HG03196 (cell line): ENCODE data around the gene FAM200B.

ENCODE experiments used
- ATAC-seq: cut with Tn5 transposase; IDR thresholded peaks from one replicate; pipeline ENCODE4 v1.9.1; 2021; ENCODE audit not compliant: unreplicated experiment

The FAM200B gene

DNA sequence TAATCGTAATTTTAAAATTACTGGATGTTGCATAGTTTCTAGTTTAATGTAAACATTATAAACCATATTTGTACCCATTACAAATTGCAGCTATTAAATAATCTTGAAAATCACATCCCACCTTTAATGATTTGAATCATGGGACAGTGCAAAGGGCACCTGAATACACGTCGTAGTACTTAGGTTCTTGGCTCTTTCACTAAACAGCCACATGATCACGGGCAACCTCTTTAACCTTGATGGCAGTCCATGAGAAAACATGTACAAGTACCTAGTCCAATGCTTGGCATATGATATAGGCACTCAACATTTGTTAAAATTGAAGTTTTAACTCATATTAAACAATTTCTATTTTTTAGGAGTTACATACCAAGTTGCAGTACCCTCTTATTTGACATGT lies 14.6 kb upstream of the FAM200B start:
- no peak for ATAC-seq

DNA sequence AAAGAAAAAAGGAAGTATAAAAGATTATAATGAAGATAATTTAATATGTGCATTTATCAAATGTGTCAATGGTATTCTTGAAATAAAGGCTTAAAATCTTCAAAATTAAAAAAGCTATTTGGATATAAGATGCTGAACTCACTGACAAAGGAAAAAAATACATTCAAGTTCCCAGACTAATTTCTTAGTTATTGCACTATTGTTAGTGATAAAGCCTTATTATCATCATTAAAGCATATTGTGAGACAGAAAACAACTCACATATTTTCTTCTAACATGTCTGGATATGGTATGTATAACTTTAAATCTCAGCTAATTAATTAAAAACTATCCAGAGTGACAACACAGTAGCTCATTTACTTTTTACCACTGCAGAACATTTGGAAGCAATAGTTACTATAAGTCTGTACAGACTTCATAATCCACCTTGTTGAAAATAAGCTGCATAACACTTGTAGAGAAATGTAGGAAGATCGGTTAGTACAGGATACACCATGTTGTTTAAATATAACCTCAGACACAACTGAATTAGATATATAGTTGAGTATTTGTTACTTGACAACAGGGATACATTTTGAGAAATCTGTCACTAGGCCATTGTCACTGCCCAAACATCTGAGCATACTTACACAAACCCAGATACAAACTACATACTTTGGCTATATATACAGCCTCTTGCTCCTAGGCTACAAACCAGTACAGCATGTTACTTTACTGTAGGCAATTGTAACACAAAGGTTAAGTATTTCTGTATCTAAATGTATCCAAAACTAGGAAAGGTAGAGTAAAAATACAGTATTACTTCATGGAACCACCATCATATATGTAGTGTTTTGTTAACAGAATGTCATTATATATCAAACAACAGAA lies 12.8 kb upstream of the FAM200B start:
- no peak for ATAC-seq

DNA sequence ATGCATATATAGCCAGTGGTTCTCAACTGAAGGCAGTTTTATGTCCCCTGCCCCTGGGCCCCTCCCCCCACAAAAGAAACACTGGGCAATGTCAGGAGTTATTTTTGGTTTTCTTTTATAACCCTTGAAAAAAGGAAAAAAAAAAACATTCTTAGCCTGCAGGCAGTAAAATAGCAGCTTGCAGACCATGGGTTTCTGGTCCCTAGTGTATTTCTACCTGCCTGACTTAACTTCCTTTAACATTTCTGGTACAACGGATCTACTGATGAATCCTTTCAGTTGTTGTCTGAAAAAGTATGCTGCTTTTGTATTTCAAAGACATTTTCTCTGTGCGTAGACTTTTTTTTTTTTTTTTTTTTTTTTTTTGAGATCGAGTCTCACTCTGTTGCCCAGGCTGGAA lies 11.1 kb upstream of the FAM200B start:
- no peak for ATAC-seq

DNA sequence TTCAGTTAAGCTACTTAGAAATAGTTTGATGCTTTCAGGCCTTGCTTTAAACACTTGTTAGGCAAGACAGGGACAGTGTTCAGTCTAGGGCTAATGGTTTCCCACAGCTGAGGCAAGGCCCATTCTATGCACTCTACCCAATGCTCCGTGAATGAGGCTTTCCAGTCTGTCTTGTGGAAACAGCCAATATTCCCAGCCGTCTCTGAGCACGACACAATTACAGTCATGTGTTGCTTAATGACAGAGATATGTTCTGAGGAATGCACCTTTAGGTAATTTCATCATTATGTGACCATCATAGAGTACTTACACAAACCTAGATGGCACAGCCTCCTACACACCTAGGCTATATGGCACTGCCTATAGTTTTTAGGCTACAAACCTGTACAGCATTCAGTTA lies 9.5 kb upstream of the FAM200B start:
- ATAC-seq, result no peak

DNA sequence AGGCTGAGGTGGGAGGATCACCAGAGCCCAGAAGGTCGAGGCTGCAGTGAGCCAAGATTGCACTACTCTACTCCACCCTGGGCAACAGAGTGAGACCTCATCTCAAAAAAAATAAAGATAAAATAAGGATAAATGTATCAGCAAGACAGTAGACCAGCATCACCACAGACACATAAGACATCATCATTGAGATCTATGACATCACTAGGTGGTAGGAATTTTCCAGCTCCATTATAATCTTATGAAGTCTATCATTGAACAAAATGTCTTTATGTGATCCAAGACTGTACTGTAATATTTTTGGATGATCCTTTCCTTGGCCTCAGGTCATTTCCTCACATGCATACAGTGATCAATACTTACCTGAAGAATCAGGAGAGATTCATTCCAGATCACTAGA lies 8.3 kb upstream of the FAM200B start:
- ATAC-seq, result no peak

DNA sequence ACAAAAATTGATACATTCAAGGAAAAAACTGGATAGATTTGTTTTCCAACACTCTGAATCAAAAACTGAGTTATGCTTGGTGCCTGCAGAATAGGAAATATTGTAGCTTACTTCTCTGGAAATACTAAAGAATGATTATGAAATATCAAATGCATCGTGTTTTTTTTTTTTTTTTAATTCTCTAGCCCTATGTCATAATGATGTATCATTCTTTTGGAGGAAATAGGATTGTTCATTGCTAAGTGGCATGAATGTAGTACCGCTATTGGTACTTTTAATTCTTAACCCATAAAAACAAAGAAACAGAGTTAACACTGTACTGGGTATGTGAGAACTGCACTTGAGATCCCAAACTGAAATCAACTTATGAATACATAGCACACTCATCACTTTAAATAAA lies 7.6 kb upstream of the FAM200B start:
- no peak for ATAC-seq

DNA sequence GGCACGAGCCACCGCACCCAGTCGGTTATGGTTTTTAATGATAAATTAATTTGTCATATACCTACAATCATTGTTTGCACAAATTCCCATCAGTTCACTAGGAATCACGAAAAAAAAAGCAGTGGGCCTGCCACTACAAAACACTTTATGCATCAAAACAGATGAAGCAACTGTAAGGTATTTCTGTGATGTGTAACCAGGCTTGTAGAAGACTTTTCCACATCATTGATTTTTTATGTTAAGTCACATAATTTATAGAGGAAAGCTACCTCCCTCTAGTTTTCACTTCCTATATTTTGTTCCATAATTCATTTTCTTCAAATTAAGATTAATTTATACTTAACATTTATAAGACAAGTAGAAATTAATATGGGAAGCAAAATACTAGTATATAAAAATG lies 6.7 kb upstream of the FAM200B start:
- no peak for ATAC-seq

DNA sequence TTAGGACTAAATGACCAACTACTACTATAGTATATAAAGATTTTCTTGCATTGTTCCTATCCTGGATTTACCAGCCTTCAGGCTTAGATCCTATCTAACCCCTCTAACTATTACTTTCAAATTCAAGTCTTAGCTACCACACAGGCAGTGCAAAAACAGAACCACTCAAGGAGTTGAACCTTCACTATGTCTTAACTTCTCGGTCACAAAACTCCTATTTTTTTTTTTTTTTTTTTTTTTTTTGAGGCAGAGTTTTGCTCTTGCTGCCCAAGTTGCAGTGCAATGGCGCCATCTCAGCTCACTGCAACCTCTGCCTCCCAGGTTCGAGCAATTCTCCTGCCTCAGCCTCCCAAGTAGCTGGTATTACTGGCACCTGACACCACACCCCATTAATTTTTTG lies 6.3 kb upstream of the FAM200B start:
- no peak for ATAC-seq

DNA sequence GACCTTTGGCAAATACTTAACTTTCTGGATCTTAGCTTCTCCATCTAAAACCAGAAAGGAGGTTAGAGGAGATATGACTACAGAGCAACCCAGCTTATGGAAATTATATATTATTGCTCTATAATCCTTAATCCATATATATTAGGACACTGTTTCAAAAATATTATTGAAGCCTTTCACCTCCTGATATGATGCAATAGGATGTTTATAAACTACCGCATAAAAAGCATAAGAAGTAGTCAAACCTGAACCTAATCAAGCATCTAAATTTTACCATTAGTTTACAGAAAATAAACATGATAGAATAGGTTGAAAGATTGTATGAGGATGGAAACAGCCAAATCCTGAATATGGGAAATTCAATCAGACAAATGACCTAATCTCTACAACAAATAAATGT lies 5.6 kb upstream of the FAM200B start:
- no peak for ATAC-seq

DNA sequence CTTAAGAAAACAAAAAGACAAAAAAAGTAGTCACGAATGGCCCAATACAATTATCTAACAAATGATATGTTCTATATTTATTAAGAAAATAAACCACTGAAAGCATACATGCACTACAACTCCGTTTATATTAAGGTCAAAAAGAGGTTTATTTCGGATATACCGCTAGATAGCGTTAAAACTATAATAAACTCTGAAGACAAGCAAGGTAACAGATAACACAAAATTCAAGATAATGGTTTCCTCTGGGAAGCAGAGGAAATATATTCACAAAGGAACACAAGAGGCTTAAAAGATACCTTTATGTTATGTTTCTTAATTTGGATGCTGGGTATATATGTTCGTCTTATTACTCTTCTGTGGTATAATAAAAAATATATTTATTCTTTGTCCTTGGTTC lies 4.7 kb upstream of the FAM200B start:
- ATAC-seq, result no peak

DNA sequence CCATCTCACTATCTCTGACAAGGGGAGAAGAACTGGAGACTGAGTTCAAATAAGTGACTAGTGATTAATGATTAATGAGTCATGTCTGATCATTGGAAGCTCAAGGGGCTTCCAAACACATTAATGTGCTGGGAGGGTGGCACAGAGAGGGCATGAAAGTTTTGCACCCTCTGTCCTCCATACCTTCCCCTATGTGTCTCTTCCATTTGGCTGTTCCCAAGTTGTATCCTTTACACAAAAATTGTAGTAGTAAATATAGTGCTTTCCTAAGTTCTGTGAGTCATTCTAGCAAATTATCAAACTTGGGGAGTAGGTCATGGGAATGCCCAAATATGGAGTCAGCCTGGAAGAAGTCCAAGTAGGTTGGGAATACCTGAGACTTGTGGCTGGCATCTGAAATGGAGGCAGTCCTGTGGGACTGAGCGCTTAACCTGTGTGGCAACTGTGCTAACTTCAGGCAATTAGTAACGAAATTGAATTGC lies 4.1 kb upstream of the FAM200B start:
- no peak for ATAC-seq

DNA sequence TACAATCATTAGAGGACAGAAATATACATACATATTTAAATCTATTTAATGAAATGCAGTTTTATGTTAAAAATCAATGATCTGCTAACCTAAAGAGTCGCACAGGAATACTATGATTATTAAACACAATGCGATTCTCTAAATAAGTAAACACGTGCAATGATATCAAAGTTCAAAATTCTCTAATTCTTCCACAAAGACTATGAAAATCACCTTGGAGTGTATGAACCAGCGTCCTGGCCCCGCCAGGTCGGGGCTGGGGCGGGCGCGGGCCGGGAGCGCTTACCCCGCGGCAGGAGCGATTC lies 608 bp upstream of the FAM200B start:
- ATAC-seq, result no peak

DNA sequence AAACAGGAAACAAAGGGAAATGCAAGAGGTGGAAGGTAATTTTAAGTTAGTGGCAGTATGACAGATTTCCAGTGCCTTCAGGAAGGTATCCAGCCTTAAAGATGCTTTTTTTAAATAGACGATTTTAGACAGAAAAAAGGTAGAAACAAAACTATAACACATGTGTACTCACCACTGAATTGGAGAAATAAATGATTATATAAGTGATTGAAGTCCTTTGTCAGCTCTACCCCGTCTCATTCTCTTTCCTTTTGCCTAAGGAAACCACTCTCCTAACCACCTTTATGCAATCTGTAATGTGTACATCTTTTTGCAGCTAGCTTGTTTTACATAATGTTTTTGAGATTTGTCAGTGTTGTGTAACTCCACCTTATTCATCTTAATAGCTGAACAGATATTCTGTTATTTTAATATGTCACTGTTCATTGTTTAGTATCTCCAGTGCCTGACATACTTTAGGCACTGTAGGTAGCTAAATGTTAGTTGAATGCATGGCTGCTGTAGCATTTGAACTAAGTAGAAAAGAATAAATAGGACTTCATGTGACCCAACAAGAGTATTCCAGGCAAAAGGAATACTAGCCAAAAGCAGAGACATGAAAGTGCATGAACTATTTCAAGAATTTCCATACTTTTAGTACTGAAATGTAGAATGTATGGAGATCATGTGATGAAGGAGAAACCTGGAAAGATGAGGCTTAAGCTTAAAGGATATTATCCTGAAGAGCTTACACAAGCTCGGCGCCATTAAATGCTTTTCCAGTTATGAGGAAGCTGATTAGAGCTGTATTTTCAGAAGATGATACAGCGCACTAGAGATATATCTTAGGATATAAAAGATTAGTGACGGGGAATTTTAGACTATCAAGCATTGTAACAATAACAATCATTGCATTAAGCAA lies 865 bp downstream of the FAM200B start:
- ATAC-seq, result peak; percentile 8

DNA sequence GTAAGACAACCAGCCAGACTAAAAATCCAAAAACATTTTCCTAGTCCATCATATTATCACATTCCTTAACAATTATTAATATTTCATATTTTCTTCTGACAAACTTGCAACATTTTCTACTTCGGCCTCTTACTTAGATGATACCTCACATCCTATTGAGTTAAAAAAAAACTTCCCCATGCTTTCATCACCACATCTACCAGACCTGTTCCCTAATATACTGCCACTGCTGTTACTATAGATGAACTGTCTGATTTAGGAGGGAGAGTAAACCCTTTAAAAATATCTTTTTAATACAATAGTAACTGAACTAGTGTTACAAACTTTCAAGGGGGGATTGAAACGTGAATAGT lies 1.5 kb downstream of the FAM200B start:
- ATAC-seq, result no peak

DNA sequence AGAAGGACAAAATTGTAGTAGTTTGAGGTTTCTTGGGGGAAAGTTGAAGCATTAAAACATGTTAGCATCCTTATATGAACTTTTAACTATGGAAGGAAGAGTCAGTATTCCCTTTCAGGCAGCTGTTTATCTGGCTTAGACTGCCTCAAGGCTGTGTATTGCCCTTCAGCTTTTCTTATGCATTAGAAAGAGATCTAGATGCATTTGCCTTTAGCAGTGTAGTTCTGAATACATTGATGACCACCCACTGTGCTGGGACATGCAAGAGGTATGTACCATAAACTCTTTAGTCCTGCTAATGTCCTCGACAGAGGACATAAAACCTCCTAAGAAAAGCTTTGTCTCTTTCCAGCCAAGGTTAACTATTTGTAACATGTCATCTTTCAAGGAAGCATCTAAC lies 2.9 kb downstream of the FAM200B start:
- ATAC-seq, result no peak

DNA sequence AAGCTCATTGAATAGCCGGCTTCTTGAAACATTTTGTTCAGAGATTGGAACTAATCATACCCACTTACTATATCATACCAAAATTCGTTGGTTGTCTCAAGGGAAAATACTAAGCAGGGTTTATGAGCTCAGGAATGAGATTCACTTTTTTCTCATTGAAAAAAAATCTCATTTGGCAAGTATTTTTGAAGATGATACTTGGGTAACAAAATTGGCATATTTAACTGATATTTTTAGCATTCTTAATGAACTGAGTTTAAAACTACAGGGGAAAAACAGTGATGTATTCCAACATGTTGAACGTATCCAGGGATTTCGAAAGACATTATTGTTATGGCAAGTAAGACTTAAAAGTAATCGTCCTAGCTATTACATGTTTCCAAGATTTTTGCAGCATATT lies 6.4 kb downstream of the FAM200B start:
- ATAC-seq, result no peak

DNA sequence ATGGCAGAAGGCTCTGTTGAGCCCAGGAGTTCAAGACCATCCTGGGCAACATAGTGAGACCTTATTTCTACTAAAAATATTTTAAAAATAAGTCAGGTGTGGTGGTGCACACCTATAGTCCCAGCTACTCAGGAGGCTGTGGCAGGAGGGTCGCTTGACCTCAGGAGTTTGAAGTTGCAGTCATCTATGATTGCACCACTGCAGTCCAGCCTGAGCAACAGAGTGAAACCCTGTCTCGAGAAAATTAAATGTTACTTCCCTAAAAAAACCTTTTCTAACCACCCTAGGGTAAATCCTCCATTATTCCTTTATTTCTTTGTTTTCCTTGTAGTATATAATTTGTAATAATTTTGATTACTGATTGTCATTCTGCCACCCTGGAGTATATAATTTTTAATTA lies 7.9 kb downstream of the FAM200B start:
- ATAC-seq, result no peak

DNA sequence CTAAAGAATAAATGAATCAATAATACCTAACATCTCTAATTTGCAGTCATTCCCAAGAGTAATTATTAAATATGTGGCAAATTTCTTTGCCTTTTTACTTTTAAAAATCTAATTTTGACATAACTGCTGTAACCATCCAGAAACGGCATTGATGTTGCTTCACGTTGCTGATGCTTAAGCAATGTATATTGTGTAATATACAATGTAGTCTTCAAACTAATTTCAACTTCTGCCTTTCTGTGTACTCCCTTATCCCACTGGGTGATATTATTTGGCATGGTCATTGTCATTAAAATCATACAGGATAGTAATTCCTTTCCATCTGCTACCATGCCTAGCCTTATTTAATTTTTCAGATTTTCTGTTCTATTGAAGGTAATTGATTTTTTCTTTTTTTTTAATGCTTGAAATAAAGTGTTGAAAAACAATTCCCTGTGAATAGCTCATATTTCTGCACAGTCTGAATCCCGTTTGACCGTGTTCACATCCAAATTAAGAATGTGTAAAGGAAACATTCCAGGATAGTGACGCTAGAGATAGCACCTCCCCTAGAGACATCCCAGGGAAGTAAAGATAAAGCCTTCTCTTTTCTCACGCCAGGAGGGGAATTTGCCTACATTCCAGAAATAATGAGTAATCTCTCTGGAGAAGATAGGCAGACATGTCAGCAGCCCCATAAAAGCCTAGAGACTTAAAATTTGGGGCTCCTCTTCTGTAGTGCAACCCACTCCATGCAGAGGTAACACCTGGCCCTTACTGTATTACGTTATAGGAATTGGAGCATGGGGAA lies 8.6 kb downstream of the FAM200B start:
- no peak for ATAC-seq

DNA sequence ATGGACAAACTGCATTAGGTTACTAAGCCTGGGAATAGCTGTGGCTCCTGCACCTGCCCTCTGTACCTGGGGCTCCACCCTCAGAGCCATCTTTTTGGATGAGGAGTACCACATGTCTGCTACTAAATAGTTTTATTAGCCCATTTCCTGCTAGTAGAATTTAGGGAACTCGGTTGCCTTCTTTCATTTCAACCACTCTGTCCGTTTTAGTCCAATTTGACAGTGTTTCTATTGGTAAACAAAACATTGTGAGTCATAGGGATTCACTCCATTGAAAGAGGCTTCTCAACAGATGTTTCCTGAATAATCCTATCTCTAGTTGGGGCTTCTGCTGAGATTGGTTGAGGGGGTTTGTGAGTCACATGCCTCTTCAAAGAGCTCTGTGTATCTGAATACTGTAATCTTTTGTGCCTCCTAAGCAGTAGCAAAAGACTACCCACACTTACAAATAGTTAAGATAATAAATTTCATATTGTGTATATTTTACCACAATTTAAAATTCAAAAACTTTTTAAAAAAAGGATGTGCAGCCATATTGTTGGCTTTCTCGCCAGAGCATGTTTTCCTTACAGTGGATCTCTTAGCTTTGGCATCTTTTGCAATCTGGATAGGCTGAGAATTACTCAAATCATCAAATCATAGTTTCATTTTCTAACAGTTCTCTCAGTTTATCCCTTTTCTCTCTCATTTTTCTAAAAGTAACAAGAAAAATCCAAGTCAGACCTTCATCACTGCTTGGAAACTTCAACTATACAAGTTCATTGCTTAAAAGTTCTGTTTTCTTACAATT lies 9.9 kb downstream of the FAM200B start:
- ATAC-seq, result no peak

DNA sequence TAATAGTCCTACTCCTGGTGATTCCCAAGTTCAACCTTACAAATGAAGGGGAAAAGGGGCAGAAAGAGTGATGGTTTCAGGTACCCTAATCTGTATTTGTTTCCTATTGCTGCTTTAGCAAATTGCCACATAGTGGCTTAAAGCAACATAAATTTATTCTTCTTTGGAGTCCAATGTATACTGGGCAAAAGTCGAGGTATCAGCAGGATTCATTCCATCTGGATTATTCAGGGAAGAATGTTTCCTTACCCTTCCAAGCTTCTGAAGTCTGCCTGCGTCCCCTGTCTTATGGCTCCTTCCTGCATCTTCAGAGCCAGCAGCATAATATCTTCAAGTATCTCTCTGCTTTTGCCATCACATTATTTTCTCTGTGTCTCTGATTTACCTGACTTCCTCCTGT lies 11.0 kb downstream of the FAM200B start:
- ATAC-seq, result no peak

DNA sequence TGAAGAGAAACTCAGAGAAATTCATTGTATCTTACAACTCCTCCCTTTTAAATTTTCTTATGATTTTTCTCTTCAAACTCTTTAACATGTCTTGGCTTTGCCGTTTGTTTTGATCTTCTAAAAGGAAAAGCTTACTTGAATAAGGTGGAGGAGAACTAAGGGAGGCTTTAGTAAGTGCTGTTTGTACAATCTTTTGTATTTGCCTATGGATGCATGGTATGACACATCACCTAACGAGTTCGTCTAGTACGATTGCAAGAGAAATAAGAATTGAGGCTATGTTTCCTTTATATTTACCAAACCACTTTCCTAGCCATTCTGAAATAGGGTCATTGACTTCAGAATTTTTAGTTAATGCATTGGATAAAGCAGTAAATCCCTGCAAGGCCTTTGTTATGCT lies 12.8 kb downstream of the FAM200B start:
- no peak for ATAC-seq
